Duodenal mucosa (tissue), 2 donors: ENCODE data around the gene SYT8.
"Not testable (repeated sequence)": the region's sequence is repeated elsewhere in the genome, so short reads cannot be mapped to it uniquely, and the experiment has no call there.

ENCODE experiments used
- H3K27ac ChIP-seq: one replicate; pipeline ENCODE4 v1.7.0; 2013; ENCODE audit warnings: low read depth, low read length
- H3K27me3 ChIP-seq, 2 donors: one replicate each; pipeline ENCODE4 v1.7.0; 2013; ENCODE audit warnings: low read length in 2 of 2, control low read depth in 1 of 2; ENCODE audit not compliant: insufficient read depth in 2 of 2, control insufficient read depth in 1 of 2
- H3K36me3 ChIP-seq, 2 donors: one replicate each; pipeline ENCODE4 v1.7.0; 2013; ENCODE audit warnings: low read length in 2 of 2, control low read depth in 1 of 2; ENCODE audit not compliant: insufficient read depth in 2 of 2, control insufficient read depth in 1 of 2
- H3K4me1 ChIP-seq, 2 donors: one replicate each; pipeline ENCODE4 v1.7.0; 2013; ENCODE audit warnings: low read length in 2 of 2, control low read depth in 1 of 2; ENCODE audit not compliant: insufficient read depth in 2 of 2, control insufficient read depth in 1 of 2
- H3K4me3 ChIP-seq, 2 donors: one replicate each; pipeline ENCODE4 v1.7.0; 2013; ENCODE audit warnings: low read length in 2 of 2, low read depth in 1 of 2
- H3K9ac ChIP-seq, 2 donors: one replicate each; pipeline ENCODE4 v1.7.0; 2013; ENCODE audit warnings: low read length in 2 of 2, low read depth in 1 of 2
- H3K9me3 ChIP-seq, 2 donors: one replicate each; pipeline ENCODE4 v1.7.0; 2013; ENCODE audit warnings: low read length in 2 of 2, control low read depth in 1 of 2; ENCODE audit not compliant: control insufficient read depth in 1 of 2

Gene SYT8

GRCh38 chr11:1868056-1868635 lies 33.4 kb downstream of the SYT8 start:
- H3K4me3 ChIP-seq, result no peak overlapping the region
- H3K27me3 ChIP-seq, result peaks cover 0 to 3% of the 10 kb centered on the region in 2 donors
- H3K36me3 ChIP-seq, result no peaks in the 10 kb centered on the region
- H3K9ac ChIP-seq, result no peak overlapping the region
- no peak overlapping the region for H3K27ac ChIP-seq
- peaks cover 6 to 29% of the 10 kb centered on the region in 2 donors for H3K4me1 ChIP-seq
- H3K9me3 ChIP-seq, result no peaks in the 10 kb centered on the region

- Histone ChIP-seq H3K4me1 (peaks cover under 1 to 23% of the 10 kb centered on the region in 2 donors), H3K27me3 (peaks cover 0 to 3% of the 10 kb centered on the region in 2 donors), H3K36me3 (no peaks in the 10 kb centered on the region), H3K27ac (no peak overlapping the region), H3K9me3 (no peaks in the 10 kb centered on the region), H3K9ac (no peak overlapping the region), H3K4me3 (no peak overlapping the region)
Measured at GRCh38 chr11:1868636-1869291, 34.0 kb downstream of the SYT8 start.

- Histone ChIP-seq H3K36me3 (no peaks in the 10 kb centered on the region), H3K27me3 (peaks cover 0 to 3% of the 10 kb centered on the region in 2 donors), H3K27ac (peak overlapping the region; percentile 10), H3K4me1 (peaks cover 0 to 21% of the 10 kb centered on the region in 2 donors), H3K9me3 (no peaks in the 10 kb centered on the region), H3K4me3 (peak overlapping the region in 1 of 2 donors; percentile 16), H3K9ac (no peak overlapping the region)
Measured at GRCh38 chr11:1869427-1870325, 34.9 kb downstream of the SYT8 start.

GRCh38 chr11:1870326-1870696 lies 35.5 kb downstream of the SYT8 start:
- H3K4me3 ChIP-seq, result peak overlapping the region in 1 of 2 donors; percentile 36
- H3K9me3 ChIP-seq, result no peaks in the 10 kb centered on the region
- peaks cover 0 to 16% of the 10 kb centered on the region in 2 donors for H3K4me1 ChIP-seq
- H3K36me3 ChIP-seq, result no peaks in the 10 kb centered on the region
- peak overlapping the region in 1 of 2 donors; percentile 1 for H3K9ac ChIP-seq
- H3K27me3 ChIP-seq, result peaks cover 0 to 3% of the 10 kb centered on the region in 2 donors
- H3K27ac ChIP-seq, result no peak overlapping the region

GRCh38 chr11:1870721-1871466 lies 36.1 kb downstream of the SYT8 start:
- H3K4me1 ChIP-seq, result peaks cover 0 to 17% of the 10 kb centered on the region in 2 donors
- H3K27me3 ChIP-seq, result peaks cover 0 to 3% of the 10 kb centered on the region in 2 donors
- no peaks in the 10 kb centered on the region for H3K9me3 ChIP-seq
- H3K9ac ChIP-seq, result peak overlapping the region in 1 of 2 donors; percentile 1
- peak overlapping the region; percentile 10 for H3K27ac ChIP-seq
- H3K36me3 ChIP-seq, result no peaks in the 10 kb centered on the region
- peak overlapping the region; percentile 36 to 40 for H3K4me3 ChIP-seq

GRCh38 chr11:1871531-1871930 lies 36.7 kb downstream of the SYT8 start:
- no peaks in the 10 kb centered on the region for H3K36me3 ChIP-seq
- H3K4me1 ChIP-seq, result peaks cover 0 to 17% of the 10 kb centered on the region in 2 donors
- H3K4me3 ChIP-seq, result peak overlapping the region; percentile 36 to 40
- H3K9ac ChIP-seq, result no peak overlapping the region
- H3K9me3 ChIP-seq, result no peaks in the 10 kb centered on the region
- no peak overlapping the region for H3K27ac ChIP-seq
- peaks cover 0 to 3% of the 10 kb centered on the region in 2 donors for H3K27me3 ChIP-seq

GRCh38 chr11:1872267-1872985 lies 37.6 kb downstream of the SYT8 start:
- Histone ChIP-seq H3K4me1 (peaks cover 0 to 18% of the 10 kb centered on the region in 2 donors), H3K4me3 (no peak overlapping the region), H3K9me3 (no peaks in the 10 kb centered on the region), H3K9ac (no peak overlapping the region), H3K36me3 (no peaks in the 10 kb centered on the region), H3K27me3 (peaks cover 0 to 3% of the 10 kb centered on the region in 2 donors), H3K27ac (no peak overlapping the region)

GRCh38 chr11:1873048-1873812 lies 38.4 kb downstream of the SYT8 start:
- peak overlapping the region; percentile 32 for H3K27ac ChIP-seq
- H3K9ac ChIP-seq, result no peak overlapping the region
- H3K4me1 ChIP-seq, result peaks cover 0 to 18% of the 10 kb centered on the region in 2 donors
- H3K9me3 ChIP-seq, result no peaks in the 10 kb centered on the region
- no peaks in the 10 kb centered on the region for H3K36me3 ChIP-seq
- no peak overlapping the region for H3K4me3 ChIP-seq
- peaks cover 0 to 3% of the 10 kb centered on the region in 2 donors for H3K27me3 ChIP-seq

GRCh38 chr11:1873813-1874150 lies 39.0 kb downstream of the SYT8 start:
- H3K27ac ChIP-seq, result not testable (repeated sequence)

More at GRCh38 chr11:1873813-1874150, 39.0 kb downstream of the SYT8 start:
- not testable (repeated sequence) for H3K9ac ChIP-seq, H3K36me3 ChIP-seq, H3K9me3 ChIP-seq, H3K4me3 ChIP-seq, H3K27me3 ChIP-seq
- H3K4me1 ChIP-seq, result peaks cover 0 to 16% of the 10 kb centered on the region in 2 donors
